RWPE1 (cell line): ENCODE measurements around the gene ANKRD60.

Source experiments
- CTCF ChIA-PET: fragments of 350-600 bp; sonication (Branson Sonifier 250); formaldehyde crosslinking; extraction: SDS; loops from one replicate; lab custom pipeline; 2021; lab: Yijun Ruan, JAX
- POLR2A ChIA-PET: fragments of 400-600 bp; formaldehyde crosslinking; extraction: SDS; loops from one replicate; lab custom pipeline; 2020; ENCODE audit warnings: antibody characterized with exemption; ENCODE audit not compliant: low non-redundant PET; lab: Yijun Ruan, JAX
- DNase-seq: peaks from one replicate; pipeline ENCODE4 v3.0.0; 2012; ENCODE audit warnings: low spot score
- H3K27ac ChIP-seq: fragments of 450-650 bp; 2 replicates; pipeline ENCODE4 v1.5.1; 2017
- CTCF ChIP-seq: fragments of 450-650 bp; conservative IDR thresholded peaks from 2 replicates; pipeline ENCODE4 v1.5.1; 2017; ENCODE audit warnings: low read depth, mild to moderate bottlenecking

Gene ANKRD60

GRCh38 chr20:58198384-58198783 lies 30.1 kb downstream of the ANKRD60 start:
- H3K27ac ChIP-seq = no peak overlapping the region
- TF ChIP-seq CTCF = no peak
- ChIA-PET POLR2A (no interaction called here), CTCF (interaction anchor here (0.6 to 1.2 kb wide), 5 partner anchors 9 to 697 kb away, joined by 3 to 4 read pairs (median 3); no protein-coding TSS in a partner anchor)
- DNase-seq = no peak

GRCh38 chr20:58197185-58197469 lies 31.3 kb downstream of the ANKRD60 start:
- ChIA-PET CTCF (interaction anchor here (0.6 to 0.7 kb wide), 2 partner anchors 600 to 1349 kb away, joined by 4 read pairs; no protein-coding TSS in a partner anchor), POLR2A (no interaction called here)
- DNase-seq = no peak
- no peak for TF ChIP-seq CTCF
- H3K27ac ChIP-seq = no peak overlapping the region

GRCh38 chr20:58196402-58197184 lies 31.9 kb downstream of the ANKRD60 start:
- TF ChIP-seq CTCF = no peak
- DNase-seq = no peak
- POLR2A ChIA-PET = no interaction called here
- no peak overlapping the region for H3K27ac ChIP-seq
- CTCF ChIA-PET = interaction anchor here (0.6 to 1.7 kb wide), 4 partner anchors 14 to 1349 kb away, joined by 3 to 4 read pairs (median 4); no protein-coding TSS in a partner anchor

- DNase-seq = no peak
- TF ChIP-seq CTCF = no peak
- H3K27ac ChIP-seq = no peak overlapping the region
- POLR2A ChIA-PET = no interaction called here
- CTCF ChIA-PET = interaction anchor here (0.8 to 1.7 kb wide), 3 partner anchors 15 to 598 kb away, joined by 3 to 5 read pairs (median 4); no protein-coding TSS in a partner anchor
Observed at GRCh38 chr20:58195047-58195446, 33.4 kb downstream of the ANKRD60 start.

- CTCF ChIA-PET = interaction anchor here (0.6 to 1.3 kb wide), 4 partner anchors 14 to 795 kb away, joined by 3 to 5 read pairs (median 3); no protein-coding TSS in a partner anchor
- no peak for TF ChIP-seq CTCF
- POLR2A ChIA-PET = no interaction called here
- no peak overlapping the region for H3K27ac ChIP-seq
- no peak for DNase-seq
Observed at GRCh38 chr20:58194175-58194791, 34.2 kb downstream of the ANKRD60 start.

- CTCF ChIA-PET = interaction anchor here (0.6 to 1.2 kb wide), 4 partner anchors 10 to 481 kb away, joined by 3 to 6 read pairs (median 4); no protein-coding TSS in a partner anchor
- POLR2A ChIA-PET = no interaction called here
- TF ChIP-seq CTCF = peak; percentile 63
- no peak for DNase-seq
- H3K27ac ChIP-seq = no peak overlapping the region
Observed at GRCh38 chr20:58192567-58192966, 35.9 kb downstream of the ANKRD60 start.
